Ureter (tissue), 1 donor: ENCODE results near the gene MEIS2. TPM values are rescaled to one million over a fixed set of nuclear protein-coding genes. Genes with fewer than 3 reads are reported as not detected.

Experiments
- DNase-seq: peaks from one replicate; pipeline ENCODE4 v3.0.0-alpha.2; 2020; ENCODE audit warnings: low spot score
- total RNA-seq: library from RNA; stranded (reverse); gene quantifications from one replicate; pipeline ENCODE4 v1.2.4, GENCODE V29; 2023
- donor health status: DM: yes; HTN: yes; CAD: no.

Gene MEIS2
- total RNA-seq, 1 donor from 2014 or later: 74.8 TPM

- DNase-seq: no peak
These were observed 220.7 kb downstream of the MEIS2 start for GRCh38 chr15:36879568-36880222.

GRCh38 chr15:36878684-36879262 lies 221.6 kb downstream of the MEIS2 start:
- no peak for DNase-seq

- no peak for DNase-seq
These were observed 222.3 kb downstream of the MEIS2 start for GRCh38 chr15:36877796-36878683.

- DNase-seq: no peak
These were observed 223.1 kb downstream of the MEIS2 start for GRCh38 chr15:36877294-36877693.

- no peak for DNase-seq
These were observed 224.5 kb downstream of the MEIS2 start for GRCh38 chr15:36875740-36876334.

- DNase-seq: no peak
These were observed 225.4 kb downstream of the MEIS2 start for GRCh38 chr15:36874930-36875329.

- DNase-seq: no peak
These were observed 232.9 kb downstream of the MEIS2 start for GRCh38 chr15:36867436-36867835.

GRCh38 chr15:36866896-36867295 lies 233.5 kb downstream of the MEIS2 start:
- DNase-seq: no peak

GRCh38 chr15:36863570-36863969 lies 236.8 kb downstream of the MEIS2 start:
- no peak for DNase-seq

GRCh38 chr15:36860792-36861191 lies 239.6 kb downstream of the MEIS2 start:
- DNase-seq: no peak

- no peak for DNase-seq
These were observed 241.9 kb downstream of the MEIS2 start for GRCh38 chr15:36858423-36858822.

- no peak for DNase-seq
These were observed 243.9 kb downstream of the MEIS2 start for GRCh38 chr15:36856339-36856973.

GRCh38 chr15:36850864-36851263 lies 249.5 kb downstream of the MEIS2 start:
- no peak for DNase-seq

GRCh38 chr15:36845270-36845669 lies 255.1 kb downstream of the MEIS2 start:
- DNase-seq: no peak

- no peak for DNase-seq
These were observed 255.8 kb downstream of the MEIS2 start for GRCh38 chr15:36844534-36844998.

GRCh38 chr15:36843822-36844221 lies 256.5 kb downstream of the MEIS2 start:
- no peak for DNase-seq

- DNase-seq: no peak
These were observed 259.2 kb downstream of the MEIS2 start for GRCh38 chr15:36841193-36841592.
